HCT116 (cell line): ENCODE measurements around the gene SIGLEC14.

ENCODE experiments used
- POLR2AphosphoS5 ChIP-seq: IDR thresholded peaks from 2 replicates; pipeline ENCODE4 v1.6.1; 2011; ENCODE audit warnings: mild to moderate bottlenecking, low read depth, low read length, moderate library complexity
- RAD21 ChIP-seq: IDR thresholded peaks from 2 replicates; pipeline ENCODE4 v1.6.1; 2012; ENCODE audit warnings: low read depth, mild to moderate bottlenecking

DNA sequence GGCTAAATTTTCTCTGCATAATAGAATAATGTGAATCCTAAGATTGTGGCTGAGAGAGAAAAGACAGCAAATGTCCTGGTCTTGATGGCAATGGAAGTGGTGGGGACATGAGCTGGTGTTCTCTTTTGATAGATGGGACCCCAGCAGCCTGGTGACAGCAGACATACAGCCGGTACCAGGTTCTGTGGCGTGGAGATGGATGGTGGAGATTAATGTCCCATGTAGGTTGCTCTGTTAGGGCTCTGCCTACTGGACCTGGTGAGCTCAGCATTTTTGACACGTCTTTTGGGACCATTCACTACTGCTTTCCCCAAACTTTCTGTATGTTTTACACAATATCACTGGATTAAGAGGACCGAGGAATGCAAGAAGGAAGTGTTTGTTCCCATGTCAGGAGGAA, 8.2 kb upstream of the SIGLEC14 start:
- no peak for TF ChIP-seq RAD21
- no peak for TF ChIP-seq POLR2AphosphoS5
